Aorta (tissue), 5 donors: ENCODE measurements around the gene AHRR. TPM values are rescaled to one million over a fixed set of nuclear protein-coding genes. Genes with fewer than 3 reads are reported as not detected.
"Not testable (repeated sequence)": the region's sequence is repeated elsewhere in the genome, so short reads cannot be mapped to it uniquely, and the experiment has no call there.

ENCODE experiments used
- ATAC-seq: fragments of 200-7000 bp; cut with Tn5 transposase; one replicate; pipeline ENCODE4 v1.9.1; 2022; ENCODE audit warnings: moderate library complexity; ENCODE audit not compliant: low FRiP score
- DNase-seq, 2 donors: peaks; one replicate each; pipeline ENCODE4 v3.0.0-alpha.2; 2020
- H3K27ac ChIP-seq, 2 donors: one replicate each; pipeline ENCODE4 v1.5.1; 2013; ENCODE audit warnings: low read length in 2 of 2, mild to moderate bottlenecking in 2 of 2, moderate library complexity in 2 of 2, control low read depth in 1 of 2, inconsistent platforms in 1 of 2, low read depth in 1 of 2
- H3K27me3 ChIP-seq, 2 donors: one replicate each; pipeline ENCODE4 v1.6.1; 2013; ENCODE audit warnings: control low read depth in 1 of 2, low read length in 1 of 2, mild to moderate bottlenecking in 1 of 2, moderate library complexity in 1 of 2; ENCODE audit not compliant: insufficient read depth in 2 of 2, control insufficient read depth in 1 of 2
- H3K36me3 ChIP-seq, 2 donors: one replicate each; pipeline ENCODE4 v1.6.1; 2013; ENCODE audit warnings: control low read depth in 1 of 2, low read length in 1 of 2, mild to moderate bottlenecking in 1 of 2; ENCODE audit not compliant: insufficient read depth in 2 of 2, control insufficient read depth in 1 of 2
- H3K4me1 ChIP-seq, 2 donors: one replicate each; pipeline ENCODE4 v1.6.1; 2013; ENCODE audit warnings: low read length in 2 of 2, control low read depth in 1 of 2, mild to moderate bottlenecking in 1 of 2, moderate library complexity in 1 of 2; ENCODE audit not compliant: insufficient read depth in 2 of 2, control insufficient read depth in 1 of 2
- H3K4me3 ChIP-seq, 2 donors: one replicate each; pipeline ENCODE4 v1.5.1; 2013; ENCODE audit warnings: low read length in 2 of 2, control low read depth in 1 of 2, mild to moderate bottlenecking in 1 of 2
- H3K9me3 ChIP-seq: one replicate; pipeline ENCODE4 v1.6.1; 2013; ENCODE audit warnings: mild to moderate bottlenecking, low read length; ENCODE audit not compliant: control insufficient read depth
- WGBS, 2 donors: extraction: QIAGEN DNeasy Blood & Tissue Kit; methylation state at CpG; one replicate each; pipeline ENCODE4 v1.1.7; 2013; 5-methylcytosine and 5-hydroxymethylcytosine counted together
- intact Hi-C, 2 donors: fragments of 100-400 bp; cut with DNase I; formaldehyde crosslinking; loops; one replicate each; pipeline versions ENCODE4 v1.14.2 to v1.15.0; 2022
- polyA plus RNA-seq, 2 donors: library from polyadenylated mRNA; stranded (reverse); fragments of 200-250 nt; gene quantifications; one replicate each; pipeline ENCODE4 v1.2.3, GENCODE V29; 2013
- total RNA-seq, 2 donors: library from RNA; stranded (reverse); fragmentation: NEBNext Ultra II Directional; extraction: Animal tissue kit (Norgen Biotek cat#: 25700); gene quantifications; one replicate each; pipeline ENCODE4 v1.2.1, GENCODE V29; 2021
- donor health status: healthy with polysubstance abuse.
- donor health status: Bipolar disorder and iron deficiency.
- donor health status: DM: no; HTN: no; CAD: no.
- donor health status: DM: no; HTN: no; CAD: no.
- donor health status: DM: yes; HTN: yes; CAD: no.

The AHRR gene
- total and polyA plus RNA-seq, 4 donors = 0.13 to 3.8 (median 1.7) TPM

DNA sequence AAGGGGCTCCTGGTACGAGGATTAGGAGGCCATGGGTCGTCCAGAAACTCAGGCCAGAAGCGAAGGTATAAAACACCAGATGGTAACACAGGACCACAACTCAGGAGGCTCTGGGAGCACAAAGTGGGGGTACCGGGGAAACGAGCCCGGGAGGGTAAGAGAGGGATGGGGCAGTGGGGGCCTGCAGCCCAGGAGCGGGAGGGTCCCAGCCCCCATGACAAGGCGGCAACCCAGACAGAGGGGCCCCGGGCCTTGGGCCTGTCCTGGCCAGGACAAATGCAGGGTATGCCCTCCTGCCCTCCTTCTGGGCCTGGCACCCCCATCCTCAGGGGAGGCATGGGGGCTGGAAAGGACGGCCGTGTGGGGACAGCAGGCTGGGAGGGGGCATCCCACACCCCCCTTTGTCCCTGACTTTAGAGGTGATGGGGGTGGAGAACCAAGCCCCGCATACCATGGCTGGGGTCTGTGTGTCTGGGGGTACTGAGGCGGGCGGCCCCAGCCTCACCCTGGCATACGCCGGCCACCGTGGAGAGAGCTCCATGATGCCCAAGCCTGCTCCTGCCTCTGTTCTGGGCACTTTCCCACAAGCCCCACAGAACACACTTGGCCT, 74.5 kb downstream of the AHRR start:
- intact Hi-C loops = no loop called here
- DNase-seq (peak; percentile 35 to 63), ATAC-seq (peak; percentile 37)
- WGBS, 2 donors = 94 to 95% methylated on average over 17 of the region's 17 CpGs
- Histone ChIP-seq H3K4me1 (no peaks in the 10 kb centered on the region), H3K27ac (no peak overlapping the region), H3K4me3 (no peak overlapping the region), H3K9me3 (no peaks in the 10 kb centered on the region), H3K36me3 (no peaks in the 10 kb centered on the region), H3K27me3 (no peaks in the 10 kb centered on the region)

DNA sequence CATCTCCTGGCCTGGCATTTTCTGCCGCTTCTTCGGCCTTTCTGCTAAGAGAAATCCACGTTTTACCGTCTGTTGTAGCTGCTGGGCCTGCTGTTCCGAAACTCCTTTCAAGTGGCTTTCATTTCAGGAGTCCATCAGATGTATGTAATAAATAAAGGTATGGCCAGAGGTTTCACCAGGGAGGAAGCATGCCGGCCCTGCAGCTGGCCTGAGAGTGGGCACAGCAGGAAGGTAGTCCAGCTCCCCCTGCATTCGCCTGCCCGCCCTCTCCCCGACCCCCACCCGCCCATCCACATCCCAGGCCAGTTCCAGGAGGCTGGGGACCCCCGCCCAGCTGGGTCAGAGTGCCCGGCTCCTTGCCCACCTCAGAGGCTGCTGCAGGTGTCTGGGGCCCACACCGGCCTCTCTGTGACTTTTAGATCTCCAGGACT, 75.0 kb downstream of the AHRR start:
- DNase-seq = peak; percentile 33 to 57

DNA sequence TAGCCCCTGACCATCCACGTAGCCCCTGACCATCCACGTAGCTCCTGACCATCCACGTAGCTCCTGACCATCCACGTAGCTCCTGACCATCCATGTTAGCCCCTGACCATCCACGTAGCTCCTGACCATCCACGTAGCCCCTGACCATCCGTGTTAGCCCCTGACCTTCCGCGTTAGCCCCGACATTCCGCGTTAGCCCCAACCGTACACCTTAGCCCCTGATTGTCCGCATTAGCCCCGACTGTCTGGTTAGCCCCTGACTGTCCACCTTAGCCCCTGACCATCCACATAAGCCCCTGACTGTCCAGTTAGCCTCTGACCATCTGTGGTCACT, 76.6 kb downstream of the AHRR start:
- WGBS, 2 donors = 97 to 99% methylated on average over 15 of the region's 15 CpGs

More for the DNA sequence above, 75.0 kb downstream of the AHRR start:
- H3K9me3 ChIP-seq = no peaks in the 10 kb centered on the region
- ATAC-seq = no peak
- H3K4me3 ChIP-seq = no peak overlapping the region
- no peak overlapping the region for H3K27ac ChIP-seq
- no peaks in the 10 kb centered on the region for H3K36me3 ChIP-seq
- intact Hi-C loops = no loop called here
- 95 to 99% methylated on average over 12 to 13 of the region's 13 CpGs for WGBS, 2 donors
- H3K4me1 ChIP-seq = no peaks in the 10 kb centered on the region
- no peaks in the 10 kb centered on the region for H3K27me3 ChIP-seq

DNA sequence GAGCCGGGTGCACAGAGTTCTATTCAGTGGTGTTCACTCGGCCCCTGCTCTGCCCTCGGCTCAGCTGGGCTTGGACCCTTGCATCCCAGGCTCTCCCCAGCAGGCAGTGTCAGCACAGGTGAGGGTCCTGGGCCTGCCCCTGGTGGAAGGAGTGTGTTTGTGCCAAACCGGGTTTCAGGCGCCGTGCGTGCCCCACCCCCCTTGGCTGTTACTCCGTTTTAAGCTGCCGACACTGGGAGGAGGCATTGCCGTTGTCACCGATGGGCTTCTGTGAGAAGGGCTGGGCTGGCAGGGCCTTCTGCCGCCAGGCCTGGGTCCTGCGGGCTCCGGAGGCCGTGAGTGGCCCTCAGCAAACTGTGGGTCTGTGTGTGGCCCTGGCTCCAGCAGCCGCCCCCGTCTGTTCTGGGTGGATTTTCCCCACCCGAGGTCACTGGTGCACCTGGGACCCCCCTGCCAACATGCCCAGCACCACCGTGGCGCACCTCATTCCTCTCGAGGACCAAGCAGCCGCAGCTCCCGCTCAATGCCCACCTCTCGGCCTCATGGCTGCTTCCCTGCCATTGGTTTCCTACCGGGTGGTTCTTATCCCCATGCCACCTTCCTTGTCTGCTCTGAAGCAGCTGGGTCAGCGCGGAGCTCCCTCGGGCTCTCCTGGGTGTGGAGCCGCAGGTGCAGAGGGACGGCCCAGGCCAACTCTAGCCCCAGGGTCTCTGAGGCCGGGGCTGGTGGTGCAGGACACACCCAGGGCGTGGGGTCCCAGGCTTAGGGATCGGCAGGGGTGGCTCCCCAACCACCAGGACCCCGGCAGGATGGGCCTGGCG, 77.2 kb downstream of the AHRR start:
- no peaks in the 10 kb centered on the region for H3K9me3 ChIP-seq
- H3K27ac ChIP-seq = no peak overlapping the region
- H3K27me3 ChIP-seq = no peaks in the 10 kb centered on the region
- no peaks in the 10 kb centered on the region for H3K36me3 ChIP-seq
- DNase-seq (peak; percentile 48 to 66), ATAC-seq (no peak)
- H3K4me1 ChIP-seq = no peaks in the 10 kb centered on the region
- no peak overlapping the region for H3K4me3 ChIP-seq
- intact Hi-C loops = no loop called here
- 96% methylated on average over 35 of the region's 35 CpGs for WGBS, 2 donors

More for the DNA sequence above, 76.6 kb downstream of the AHRR start:
- H3K27ac ChIP-seq, H3K9me3 ChIP-seq, intact Hi-C loops, ATAC-seq, H3K27me3 ChIP-seq, H3K4me1 ChIP-seq, H3K36me3 ChIP-seq, H3K4me3 ChIP-seq: not testable (repeated sequence)
- DNase-seq = peak in 1 of 2 donors; percentile 61

DNA sequence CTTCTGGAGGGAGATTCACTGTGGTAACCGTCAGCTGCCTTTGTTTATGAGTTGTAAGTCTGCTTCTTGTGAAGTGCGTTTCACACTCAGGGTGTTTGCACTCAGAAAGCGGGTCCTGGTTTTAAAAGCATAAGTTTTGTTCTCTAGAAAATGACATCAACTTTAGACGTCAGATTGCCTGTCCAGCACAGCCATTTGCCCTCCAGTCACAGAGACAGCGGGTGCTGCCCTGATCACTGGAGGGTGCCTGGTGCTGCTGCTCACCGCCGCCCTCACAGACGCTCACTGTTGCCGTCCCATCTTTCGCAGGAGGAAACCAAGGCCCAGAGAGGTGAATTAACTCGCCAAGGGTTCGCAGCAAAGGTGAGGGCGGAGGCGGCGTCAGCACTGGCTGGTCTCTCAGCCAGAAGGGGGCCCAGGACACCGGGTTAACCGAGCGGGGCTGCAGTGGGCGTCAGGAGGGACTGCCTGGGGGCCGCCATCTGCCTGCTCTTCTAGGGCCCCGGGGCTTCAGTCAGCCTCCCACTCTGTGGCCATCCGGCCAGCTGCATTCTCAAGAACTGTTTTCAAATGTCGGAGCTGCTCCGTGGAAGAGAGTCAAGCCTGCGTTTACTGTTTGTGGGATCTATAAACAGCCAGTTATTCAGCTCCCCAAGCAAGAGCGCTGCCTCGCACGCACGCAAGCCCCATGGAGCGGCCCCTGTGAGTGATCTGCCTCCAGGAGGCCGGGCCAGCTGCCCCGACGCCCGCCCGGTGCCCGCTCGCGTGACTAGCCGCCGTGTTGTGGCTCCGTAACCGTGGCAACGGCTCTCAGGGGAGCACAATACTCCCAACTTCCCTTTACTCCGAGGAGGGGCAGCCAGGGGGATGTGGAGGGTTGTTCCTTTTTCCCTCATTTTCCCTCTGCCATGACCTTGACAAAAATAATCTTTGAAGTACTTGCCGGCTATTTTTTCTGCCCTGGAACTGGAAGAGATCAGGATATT, 78.1 kb downstream of the AHRR start:
- 33 to 34% methylated on average over 43 to 45 of the region's 45 CpGs for WGBS, 2 donors
- no peaks in the 10 kb centered on the region for H3K36me3 ChIP-seq
- H3K27me3 ChIP-seq = no peaks in the 10 kb centered on the region
- peak; percentile 90 for ATAC-seq
- no peaks in the 10 kb centered on the region for H3K9me3 ChIP-seq
- H3K4me1 ChIP-seq = no peaks in the 10 kb centered on the region
- H3K27ac ChIP-seq = peak overlapping the region in 1 of 2 donors; percentile 48
- intact Hi-C loops = no loop called here
- H3K4me3 ChIP-seq = peak overlapping the region in 1 of 2 donors; percentile 29
- DNase-seq = peak; percentile 93 to 98

DNA sequence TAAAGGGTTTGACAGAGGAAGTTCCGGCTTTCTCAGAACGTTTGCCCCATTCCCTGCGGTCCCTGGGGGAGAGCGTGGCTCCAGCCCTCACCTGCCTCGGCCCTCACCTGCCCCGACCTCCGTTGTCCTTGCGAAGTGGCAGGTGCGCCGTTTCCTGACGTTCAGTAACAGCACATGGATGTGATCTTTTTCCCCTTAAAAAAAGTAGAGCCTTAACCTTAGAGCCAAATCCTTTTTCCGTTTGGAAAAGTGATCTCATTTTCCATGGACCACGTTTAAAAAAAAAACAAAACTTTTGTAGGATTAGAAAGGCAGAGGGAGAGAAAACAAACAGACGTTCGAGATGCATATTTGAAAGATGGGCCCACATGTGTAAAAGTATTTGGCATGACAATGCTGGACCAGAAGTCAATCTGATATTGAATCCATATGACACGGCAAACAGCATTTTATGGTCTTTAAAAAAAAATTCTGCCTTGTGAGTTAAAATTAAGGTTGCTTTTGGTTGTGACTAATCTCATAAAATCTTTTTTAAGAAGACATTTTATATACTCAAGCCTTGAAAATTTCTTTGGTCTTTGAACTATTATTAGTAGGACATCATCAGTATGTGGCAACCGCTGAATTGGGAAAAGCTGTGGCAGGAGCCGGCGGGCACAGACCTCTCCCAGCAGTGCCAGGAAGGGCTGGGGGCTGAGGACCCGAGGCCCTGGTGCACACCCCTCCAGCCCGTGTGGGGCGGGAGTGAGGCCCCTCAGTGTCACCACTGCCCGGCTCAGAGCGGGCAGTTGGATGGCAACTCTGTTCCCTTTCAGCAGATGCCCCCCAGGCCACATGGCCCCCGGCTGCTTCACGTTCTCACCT, 79.0 kb downstream of the AHRR start:
- ATAC-seq (no peak), DNase-seq (peak; percentile 40 to 76)
- H3K4me3 ChIP-seq = peak overlapping the region in 1 of 2 donors; percentile 29
- peak overlapping the region; percentile 14 to 48 for H3K27ac ChIP-seq
- intact Hi-C loops = no loop called here
- H3K9me3 ChIP-seq = no peaks in the 10 kb centered on the region
- no peaks in the 10 kb centered on the region for H3K4me1 ChIP-seq
- H3K27me3 ChIP-seq = no peaks in the 10 kb centered on the region
- H3K36me3 ChIP-seq = no peaks in the 10 kb centered on the region
- 28 to 31% methylated on average over 26 of the region's 26 CpGs for WGBS, 2 donors

DNA sequence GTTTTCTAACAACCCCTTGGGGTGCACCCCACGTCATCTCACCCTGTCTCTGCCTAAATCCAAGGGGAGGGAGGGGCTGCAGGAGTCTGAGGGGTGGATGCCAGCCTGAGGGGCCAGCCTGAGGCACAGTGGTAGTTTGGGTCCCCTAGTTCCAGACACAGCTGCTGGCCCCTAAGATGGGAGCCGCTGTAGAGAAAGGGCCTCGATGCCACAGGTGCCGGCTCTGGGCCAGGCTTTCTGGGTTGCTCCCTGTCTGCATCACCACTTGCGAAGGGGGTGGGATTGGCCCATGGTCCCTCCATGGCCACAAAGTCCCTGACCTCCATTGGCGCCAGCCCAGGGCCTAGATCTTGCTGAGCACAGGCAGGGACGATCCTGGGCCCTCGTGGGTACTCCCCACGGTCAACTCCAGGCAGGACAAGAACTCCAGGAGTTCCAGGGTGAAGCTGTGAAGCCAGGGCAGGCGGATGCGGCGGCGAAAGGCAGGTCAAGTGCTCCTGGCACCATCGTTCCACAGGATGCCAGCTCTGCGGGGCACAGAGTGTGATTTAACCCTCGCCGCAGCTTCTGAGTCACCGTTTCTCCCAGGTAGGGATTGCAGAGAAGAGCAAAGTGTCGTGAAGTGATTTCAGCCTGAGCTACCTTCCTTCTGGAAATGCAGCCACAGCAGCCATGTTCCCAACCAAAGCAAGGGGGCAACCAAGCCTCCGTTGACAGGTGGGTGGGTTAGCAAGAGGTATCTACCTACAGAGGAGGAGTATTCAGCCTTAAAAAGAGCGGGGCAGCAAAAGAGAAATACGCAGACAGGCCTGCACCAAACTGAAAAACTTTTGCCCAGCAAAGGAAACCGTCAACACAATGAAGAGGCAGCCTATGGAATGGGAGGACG, 79.9 kb downstream of the AHRR start:
- Histone ChIP-seq H3K4me3 (no peak overlapping the region), H3K4me1 (no peaks in the 10 kb centered on the region), H3K36me3 (no peaks in the 10 kb centered on the region), H3K27ac (no peak overlapping the region), H3K27me3 (no peaks in the 10 kb centered on the region), H3K9me3 (no peaks in the 10 kb centered on the region)
- WGBS, 2 donors = 89 to 91% methylated on average over 24 of the region's 24 CpGs
- DNase-seq (peak in 1 of 2 donors; percentile 75), ATAC-seq (no peak)
- intact Hi-C loops = no loop called here
